Stimulated activated CD4-positive, alpha-beta T cell treated with anti-CD3 and anti-CD28 coated beads, Interleukin-2, amount 100 ng/mL, for 48 hours (primary cell): Measurements from ENCODE around the gene TMEM63B.

Experiments
- DNase-seq, 2 donors: peaks; one replicate each; pipeline ENCODE4 v3.0.0-alpha.2; 2020

TMEM63B gene

DNA sequence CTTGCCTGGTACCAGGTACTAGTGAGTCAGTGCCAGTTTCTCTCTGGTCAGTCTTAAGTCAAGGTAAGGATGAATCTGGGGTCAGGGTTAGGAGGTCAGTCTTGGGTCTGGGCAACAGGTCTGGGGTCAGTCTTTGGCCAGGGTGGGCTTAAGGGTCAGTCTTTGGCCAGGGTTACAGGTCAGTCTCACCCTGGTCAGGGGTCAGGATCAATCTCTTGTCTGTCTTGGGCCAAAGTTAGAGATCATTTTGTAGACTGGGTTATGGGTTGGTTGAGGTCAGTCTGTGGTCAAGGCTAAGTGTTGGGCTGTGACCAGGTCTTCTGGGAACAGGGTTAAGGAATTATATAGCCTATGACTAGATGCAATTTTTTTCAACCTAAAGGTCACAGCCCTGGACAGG, 18.5 kb downstream of the TMEM63B start:
- DNase-seq: no peak

DNA sequence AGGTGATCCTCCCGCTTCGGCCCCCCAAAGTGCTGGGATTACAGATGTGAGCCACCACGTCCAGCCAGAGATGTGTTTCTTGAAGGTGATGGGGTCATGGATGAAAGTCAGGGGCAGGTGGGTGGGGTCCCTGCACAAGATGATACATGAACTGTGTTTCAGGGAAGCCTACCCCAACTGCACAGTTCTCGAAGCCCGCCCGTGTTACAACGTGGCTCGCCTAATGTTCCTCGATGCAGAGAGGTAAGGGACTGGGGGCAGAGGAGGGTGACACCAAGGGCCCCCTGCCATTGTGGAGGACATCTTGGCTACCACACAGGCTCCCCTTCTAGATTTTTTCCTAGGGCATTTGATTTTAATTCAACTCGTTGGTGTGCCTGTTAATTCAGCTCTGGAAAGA, 19.3 kb downstream of the TMEM63B start:
- no peak for DNase-seq

DNA sequence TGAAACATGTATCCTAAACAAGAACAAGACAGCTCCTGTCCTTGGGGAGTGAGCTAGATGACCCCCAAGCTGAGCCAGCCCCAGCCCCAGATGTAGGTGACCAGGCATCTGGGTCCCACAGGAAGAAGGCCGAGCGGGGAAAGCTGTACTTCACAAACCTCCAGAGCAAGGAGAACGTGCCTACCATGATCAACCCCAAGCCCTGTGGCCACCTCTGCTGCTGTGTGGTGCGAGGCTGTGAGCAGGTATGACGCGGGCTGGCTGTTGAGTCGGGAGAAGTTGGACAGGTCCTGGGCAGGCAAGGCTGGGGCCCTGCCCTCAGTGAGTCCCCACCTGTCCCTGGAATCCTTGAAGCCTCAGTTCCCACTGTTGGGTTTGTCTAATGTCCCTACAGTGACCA, 19.9 kb downstream of the TMEM63B start:
- no peak for DNase-seq

DNA sequence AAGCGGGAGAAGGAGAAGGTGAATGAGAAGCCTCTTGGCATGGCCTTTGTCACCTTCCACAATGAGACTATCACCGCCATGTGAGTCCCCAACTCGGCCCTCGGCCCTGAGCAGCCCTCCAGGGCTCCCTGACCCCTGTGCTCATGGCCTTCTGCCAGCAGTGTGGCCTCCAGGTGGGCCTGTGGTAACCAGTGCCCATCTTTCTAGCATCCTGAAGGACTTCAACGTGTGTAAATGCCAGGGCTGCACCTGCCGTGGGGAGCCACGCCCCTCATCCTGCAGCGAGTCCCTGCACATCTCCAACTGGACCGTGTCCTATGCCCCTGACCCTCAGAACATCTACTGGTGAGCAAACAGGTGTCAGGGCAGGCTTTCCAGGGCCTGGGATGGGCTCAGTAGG, 21.0 kb downstream of the TMEM63B start:
- no peak for DNase-seq

DNA sequence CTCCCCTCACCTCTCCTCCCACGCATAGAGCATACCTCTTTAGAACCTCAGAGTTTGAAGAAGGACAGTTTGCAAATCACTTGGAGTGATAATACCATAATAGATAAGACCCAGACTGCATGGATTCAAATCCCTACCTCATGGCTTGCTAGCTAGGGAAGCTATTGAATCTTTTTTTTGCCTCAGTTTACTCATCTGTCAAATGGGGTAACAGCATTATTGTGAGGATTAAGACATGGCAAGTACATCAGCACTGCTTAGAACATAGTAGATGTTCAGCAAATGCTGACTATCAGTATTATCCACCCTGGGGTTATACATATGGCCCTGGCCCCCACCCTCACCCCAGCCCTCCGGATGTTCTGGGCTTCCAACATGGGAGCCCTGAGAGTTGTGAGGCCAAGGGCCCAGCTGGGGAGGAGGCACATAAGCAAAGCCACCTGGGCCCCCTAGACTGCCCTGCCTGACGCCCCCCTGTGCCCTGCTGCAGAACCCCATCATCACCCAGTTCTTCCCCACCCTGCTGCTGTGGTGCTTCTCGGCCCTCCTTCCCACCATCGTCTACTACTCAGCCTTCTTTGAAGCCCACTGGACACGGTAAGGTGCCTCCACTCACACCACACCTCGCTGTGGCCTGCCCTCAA, 22.1 kb downstream of the TMEM63B start:
- DNase-seq: no peak

DNA sequence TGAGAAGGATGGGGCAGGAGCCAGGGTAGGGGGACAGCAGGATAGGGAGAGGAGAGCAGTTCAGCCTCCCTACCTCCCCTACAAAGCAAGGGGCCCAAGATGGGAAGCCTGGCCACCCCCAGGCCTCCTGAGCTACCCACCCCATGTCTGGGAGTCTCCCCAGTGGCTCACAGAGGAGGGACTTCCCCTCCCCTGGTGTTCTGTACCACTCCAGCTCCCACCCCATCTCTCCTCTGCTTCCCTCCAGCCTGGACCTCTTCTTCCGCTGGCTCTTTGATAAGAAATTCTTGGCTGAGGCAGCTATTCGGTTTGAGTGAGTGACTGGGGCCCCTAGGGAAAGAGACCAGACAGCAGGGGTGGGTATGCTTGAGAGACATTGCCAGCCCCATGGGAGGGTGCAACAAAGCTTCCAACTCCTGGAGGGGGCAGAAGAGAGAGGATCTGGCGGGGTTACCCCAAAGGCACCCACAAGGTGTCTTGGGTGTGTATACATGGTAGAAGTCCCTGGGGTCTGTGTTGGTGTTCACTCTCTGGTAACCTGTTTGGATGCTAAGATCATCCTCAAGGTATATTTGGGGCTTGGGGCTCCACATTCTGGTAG, 23.1 kb downstream of the TMEM63B start:
- DNase-seq: no peak

DNA sequence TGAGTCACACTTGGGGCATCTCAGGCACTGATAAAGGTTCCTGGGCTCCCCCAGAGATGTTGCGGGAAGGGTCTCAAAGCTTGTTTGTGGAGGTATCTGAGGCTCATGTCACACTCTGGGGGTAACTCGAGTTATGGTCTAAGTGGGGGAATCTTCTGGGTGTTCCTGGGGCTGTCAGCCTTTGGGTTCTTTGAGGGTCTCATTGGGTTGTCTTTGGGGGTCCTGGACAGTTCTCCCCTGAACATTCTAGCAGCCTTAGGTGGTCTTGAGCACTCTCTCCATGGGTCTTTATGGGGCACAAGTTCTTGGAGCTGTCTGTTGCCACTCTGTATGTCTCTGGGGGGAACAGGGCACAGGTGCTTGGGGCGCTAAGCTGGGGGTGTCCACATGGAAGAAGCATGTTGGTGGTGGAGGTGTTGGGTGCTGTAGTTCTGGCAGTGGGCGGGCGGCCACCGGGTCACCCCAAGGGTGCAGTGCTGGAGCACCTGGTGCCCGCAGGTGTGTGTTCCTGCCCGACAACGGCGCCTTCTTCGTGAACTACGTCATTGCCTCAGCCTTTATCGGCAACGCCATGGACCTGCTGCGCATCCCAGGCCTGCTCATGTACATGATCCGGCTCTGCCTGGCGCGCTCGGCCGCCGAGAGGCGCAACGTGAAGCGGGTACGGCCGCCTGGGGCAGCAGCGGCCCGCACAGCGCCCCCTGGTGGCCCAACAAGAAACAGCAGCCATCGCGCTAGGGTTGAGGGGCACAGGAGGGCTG, 24.2 kb downstream of the TMEM63B start:
- DNase-seq: peak; percentile 78 to 87

DNA sequence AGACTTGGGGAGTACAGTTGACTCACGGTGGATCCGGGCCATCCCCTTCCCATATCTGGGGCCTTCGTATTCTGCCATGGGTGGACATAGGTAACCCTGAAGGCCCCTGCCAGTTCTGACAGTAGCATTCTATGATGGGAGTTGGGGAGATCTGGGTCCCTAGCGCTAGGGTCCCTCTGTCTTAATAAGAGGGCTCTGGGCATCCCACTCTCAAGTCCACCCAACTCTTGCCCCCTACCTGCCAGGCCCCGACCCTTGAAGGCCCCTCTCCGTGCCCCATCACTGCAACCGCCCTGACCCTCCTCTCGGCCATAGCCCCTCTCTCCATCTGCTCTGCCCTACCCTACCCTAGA, 24.7 kb downstream of the TMEM63B start:
- DNase-seq: no peak

DNA sequence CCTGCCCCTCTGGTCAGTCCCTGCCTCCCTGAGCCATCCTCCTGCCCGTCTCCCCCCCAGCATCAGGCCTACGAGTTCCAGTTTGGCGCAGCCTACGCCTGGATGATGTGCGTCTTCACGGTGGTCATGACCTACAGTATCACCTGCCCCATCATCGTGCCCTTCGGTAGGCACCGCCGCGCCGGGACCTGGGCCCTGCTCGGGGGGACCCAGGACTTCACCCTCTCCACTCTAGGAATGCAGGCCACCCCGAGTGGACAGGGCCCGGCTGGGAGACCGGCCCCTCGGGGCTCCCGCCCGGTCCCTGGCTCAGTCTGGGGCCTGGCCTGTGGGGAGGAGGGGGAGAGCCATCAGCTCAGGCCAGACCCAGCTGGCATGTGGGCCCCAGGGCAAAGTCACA, 25.2 kb downstream of the TMEM63B start:
- DNase-seq: no peak

DNA sequence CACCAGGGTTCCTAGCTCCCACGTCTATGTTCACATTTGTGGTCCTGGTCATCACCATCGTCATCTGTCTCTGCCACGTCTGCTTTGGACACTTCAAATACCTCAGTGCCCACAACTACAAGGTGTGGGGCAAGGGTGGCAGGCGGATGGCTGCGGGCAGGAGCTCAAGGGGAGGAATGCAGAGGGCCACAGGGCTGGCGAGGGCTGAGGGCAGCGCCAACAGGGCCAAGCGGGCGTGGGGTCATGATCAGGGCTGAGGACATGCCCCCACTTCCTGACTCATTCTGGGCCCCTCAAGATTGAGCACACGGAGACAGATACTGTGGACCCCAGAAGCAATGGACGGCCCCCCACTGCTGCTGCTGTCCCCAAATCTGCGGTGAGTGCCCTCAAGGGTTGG, 26.7 kb downstream of the TMEM63B start:
- DNase-seq: no peak

DNA sequence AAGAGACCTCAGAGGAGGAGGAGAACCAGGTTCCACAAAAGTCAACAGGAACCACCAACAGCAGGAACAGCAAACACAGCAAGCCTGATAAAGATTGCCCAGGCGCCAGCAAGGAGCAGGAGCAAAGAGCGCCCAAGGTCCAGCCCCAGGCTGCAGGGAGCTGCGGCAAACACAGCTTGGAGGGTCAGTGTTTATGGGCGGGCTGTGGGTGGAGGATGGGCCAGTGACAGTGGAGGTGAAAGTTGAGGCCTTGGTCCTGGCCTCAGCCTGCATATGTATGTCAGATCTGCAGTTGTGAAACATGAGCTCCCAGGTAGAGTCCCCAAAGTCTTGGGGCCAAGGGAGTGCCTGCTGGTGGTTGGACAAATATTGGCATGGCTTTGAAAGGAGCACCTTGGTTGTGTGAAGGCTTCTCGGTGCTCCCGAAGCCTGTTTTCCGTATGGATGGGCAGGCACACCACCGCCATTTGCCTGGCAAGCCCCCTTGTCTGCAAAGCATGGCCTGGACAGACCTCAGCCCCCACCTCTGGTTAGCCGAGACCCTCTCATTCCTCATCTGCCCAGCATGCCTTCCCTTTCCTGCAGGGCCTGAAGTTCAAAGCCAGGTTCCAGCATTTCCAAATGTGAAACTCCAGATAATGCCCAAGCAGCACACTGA, 29.3 kb downstream of the TMEM63B start:
- no peak for DNase-seq

DNA sequence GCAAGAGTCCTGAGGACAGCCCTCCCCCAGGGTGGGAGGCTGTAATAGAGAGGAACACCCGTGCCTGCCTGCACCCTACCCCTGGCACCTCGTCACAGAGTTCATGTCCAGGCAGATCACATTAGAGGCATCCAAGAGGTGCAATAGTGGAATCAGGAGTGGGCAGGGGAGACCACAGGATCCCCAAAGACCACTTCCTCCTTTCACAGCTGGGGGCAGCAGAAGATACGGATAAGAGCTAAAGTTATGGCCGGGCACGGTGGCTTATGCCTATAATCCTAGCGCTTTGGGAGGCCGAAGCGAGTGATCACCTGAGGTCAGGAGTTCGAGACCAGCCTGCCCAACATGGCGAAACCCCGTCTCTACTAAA, 29.8 kb downstream of the TMEM63B start:
- no peak for DNase-seq

DNA sequence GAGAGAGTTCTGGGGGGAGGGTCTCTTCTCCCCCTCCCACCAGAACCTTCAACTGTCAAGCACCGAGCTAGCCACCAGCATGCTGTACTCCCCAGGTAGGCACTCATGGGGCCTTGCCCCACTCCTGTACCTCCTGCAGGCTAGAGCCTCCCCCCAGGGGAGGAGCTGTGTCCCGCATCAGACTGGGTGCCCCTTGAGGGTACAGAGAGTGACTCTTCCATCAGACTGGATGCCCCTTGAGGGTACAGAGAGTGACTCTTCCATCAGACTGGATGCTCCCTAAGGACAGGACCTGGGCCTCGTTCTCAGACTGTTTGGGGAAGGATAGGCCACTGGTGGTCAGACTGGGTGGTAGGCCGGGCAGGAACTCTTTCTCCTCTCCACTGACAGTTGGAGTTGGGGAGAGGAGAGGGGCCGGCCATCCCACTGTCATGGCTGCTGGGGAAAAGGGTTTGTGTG, 31.4 kb downstream of the TMEM63B start, which contains the start of gene CAPN11:
Gene CAPN11 (plus strand): TSS at position 51 of the 459 bp plus-strand sequence. CDS start 29 bp downstream, at position 80.
- no peak for DNase-seq

DNA sequence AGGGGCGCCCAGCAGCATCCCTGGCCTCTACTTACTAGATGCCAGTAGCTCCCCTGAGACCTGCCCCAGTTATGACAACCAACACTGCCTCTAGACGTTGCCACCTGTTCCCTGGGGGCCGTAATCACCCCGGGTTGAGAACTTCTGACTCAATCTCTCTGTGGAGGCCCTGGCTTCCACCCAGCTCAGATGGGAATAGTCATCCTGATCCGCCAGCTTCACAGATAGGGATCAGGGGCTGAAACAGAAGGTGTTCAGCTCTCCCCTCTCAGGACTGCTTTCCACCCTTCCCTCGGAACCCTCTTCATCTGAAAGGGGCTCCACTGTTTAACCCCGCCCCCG, 34.6 kb downstream of the TMEM63B start:
- DNase-seq: no peak

DNA sequence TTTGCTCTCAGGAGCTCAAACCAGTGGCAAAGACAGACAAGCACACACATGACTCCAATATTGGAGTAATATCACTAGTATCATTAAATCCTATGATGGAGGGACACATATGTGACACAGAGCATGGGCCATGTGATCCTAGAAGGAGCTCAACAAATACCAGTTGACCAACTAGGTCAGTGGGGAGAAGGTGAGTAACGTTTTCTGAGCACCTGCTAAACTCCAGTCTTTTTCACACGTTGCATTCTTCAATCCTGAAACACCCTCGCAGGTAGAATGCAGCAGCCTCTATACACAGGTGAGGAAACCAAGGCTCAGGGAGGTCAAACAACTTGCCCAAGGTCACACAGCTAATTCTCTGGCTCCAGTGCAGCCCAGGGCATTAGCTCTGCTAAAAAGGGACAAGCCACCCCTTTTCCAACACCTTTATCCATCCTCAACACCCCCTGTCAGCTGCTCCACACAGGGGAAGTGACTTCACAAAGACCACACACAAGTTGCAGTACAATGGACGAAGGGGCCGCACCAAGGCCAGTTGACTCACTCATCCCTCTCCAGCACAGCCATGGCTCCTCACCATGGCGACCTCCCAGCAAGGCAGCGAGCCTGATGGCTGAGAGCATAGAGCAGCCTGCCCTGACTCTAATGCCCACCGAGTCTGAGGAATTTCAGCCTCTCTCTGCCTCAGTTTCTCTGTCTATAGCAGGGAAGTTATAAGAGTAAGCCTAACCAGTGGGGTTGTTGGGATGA, 35.7 kb downstream of the TMEM63B start:
- no peak for DNase-seq

DNA sequence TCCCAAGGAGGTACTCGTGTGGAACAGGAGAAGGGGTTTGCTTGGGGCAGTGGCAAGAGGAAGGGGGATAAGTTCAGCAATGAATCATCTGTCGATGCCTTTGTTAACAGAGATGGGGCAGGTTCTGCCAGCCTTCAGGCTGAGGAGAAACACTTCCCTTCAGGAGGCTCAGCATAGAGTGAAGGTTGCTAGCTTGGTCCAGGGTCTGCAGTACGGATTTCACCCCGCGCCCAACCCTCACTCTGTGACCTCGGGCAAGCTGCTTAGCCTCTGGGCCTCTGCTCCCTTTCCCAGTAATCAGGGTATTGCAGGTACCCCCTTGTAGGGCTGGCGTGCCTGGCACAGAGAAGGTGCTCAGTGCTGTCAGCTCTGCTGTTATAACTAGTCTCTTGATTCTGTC, 38.8 kb downstream of the TMEM63B start:
- DNase-seq: no peak

DNA sequence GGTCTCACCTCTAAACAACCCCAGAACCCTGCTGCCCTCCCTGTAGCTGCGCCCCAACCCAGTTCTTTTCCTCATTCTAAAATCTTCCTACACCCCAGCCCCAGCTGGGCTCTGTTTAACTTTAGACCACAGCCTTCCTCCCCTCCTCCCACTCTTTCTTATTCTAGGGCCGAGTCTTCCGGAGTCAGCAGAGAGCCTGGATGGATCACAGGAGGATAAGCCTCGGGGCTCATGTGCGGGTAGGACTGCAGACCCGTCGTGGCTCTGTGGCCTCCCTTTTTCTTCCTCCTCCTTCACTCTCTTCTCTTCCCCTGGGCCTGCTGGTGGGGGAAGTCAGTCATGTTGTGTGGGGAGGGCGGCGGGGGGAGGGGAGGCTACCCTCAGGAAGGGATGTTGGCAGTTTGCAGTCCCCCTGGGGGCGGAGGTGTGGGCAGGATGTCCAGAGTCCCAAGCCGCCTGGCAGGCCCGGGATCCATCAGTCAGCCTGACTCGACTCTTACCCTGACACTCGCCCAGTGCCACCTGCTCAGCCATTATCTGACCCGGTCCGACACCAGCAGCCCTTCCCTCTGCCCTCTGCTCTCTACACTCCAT, 39.3 kb downstream of the TMEM63B start:
- no peak for DNase-seq

DNA sequence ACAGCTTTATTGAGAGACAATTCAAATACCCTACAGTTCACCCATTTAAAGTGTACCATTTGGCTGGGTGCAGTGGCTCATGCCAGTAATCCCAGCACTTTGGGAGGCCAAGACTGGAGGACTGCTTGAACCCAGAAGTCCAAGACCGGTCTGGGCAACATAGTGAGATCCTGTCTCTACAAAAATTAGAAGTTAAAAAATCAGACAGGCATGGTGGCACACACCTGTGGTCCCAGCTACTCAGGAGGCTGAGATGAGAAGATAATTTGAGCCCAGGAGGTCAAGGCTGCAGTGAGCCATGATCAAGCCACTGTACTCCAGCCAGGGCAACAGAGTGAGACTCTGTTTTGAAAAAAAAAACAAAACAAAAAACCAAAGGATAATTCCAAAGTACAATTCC, 40.2 kb downstream of the TMEM63B start:
- no peak for DNase-seq

DNA sequence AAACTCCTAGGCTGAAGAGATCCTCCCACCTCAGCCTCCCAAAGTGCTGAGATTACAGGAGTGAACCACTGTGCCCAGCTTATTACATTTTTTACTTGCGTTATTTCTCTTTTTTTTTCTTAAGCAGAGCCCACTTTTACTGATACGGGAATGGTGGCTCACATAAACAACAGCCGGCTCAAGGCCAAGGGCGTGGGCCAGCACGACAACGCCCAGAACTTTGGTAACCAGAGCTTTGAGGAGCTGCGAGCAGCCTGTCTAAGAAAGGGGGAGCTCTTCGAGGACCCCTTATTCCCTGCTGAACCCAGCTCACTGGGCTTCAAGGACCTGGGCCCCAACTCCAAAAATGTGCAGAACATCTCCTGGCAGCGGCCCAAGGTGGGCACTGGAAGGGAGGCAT, 41.8 kb downstream of the TMEM63B start:
- DNase-seq: no peak

DNA sequence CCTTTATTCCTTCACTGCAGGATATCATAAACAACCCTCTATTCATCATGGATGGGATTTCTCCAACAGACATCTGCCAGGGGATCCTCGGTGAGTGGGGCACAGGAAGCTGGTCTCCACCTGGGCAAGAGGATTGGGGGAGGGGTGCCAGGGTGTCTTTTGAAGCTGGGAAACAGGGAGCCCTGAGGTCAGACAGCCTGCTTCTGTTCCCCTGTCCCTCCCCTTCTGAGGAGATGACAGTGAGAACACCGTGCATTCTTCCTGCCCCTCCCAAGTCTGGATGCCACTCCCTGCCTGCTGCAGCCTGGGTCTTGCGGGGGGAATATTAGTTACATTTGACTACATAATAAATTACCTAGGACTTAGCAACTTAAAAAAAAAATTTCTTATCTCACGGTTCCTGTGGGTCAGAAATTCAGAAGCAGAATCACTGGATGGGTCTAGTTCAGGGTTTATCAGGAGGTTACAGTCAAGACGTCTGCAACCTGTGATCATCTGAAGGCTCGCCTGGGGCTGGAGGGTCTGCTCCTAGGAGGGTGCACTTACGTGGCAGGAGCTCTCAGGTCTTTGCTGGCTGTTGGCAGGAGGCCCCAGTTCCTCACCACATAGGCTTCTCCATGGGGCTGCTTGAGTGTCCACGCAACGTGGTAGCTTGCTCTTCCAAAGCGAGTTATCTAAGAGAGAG, 42.7 kb downstream of the TMEM63B start:
- no peak for DNase-seq

DNA sequence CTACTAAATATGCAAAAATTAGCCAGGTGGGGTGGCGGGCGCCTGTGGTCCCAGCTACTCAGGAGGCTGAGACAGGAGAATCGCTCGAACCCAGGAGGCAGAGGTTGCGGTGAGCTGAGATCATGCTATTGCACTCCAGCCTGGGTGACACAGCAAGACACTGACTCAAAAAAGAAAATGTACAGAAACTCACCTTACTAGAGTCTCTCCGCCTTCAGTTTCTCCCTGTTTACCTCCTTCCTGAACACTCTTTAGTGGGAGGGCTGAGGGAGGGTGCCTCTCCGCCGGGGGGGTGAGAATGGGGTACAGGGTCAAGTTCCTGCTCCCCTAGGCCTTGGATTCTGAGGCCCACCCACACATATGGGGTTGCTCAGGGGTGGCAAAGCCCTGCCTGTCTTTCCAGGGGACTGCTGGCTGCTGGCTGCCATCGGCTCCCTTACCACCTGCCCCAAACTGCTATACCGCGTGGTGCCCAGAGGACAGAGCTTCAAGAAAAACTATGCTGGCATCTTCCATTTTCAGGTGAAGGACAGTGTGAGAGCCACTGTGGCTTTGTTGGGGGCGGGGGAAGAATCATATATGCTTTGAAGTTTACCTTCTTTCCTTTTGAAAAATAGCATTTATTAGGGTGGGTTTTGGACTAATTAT, 44.7 kb downstream of the TMEM63B start:
- DNase-seq: peak in 1 of 2 donors; percentile 19
